CD4-positive, alpha-beta memory T cell (primary cell): Measurements from ENCODE around the gene ATXN7L1. TPM values are rescaled to one million over a fixed set of nuclear protein-coding genes. Genes with fewer than 3 reads are reported as not detected.

Experiments
- CTCF ChIA-PET: fragments of 350-600 bp; sonication (Branson Sonifier 250); formaldehyde crosslinking; loops from one replicate; lab custom pipeline; 2021; ENCODE audit warnings: inconsistent platforms; ENCODE audit not compliant: partially characterized antibody; lab: Charles Lee
- POLR2A ChIA-PET: fragments of 350-600 bp; sonication (Branson Sonifier 250); formaldehyde crosslinking; loops from one replicate; lab custom pipeline; 2021; ENCODE audit not compliant: partially characterized antibody; lab: Charles Lee
- DNase-seq, 5 donors: peaks; one replicate each; pipeline versions ENCODE4 v3.0.0 to v3.0.0-alpha.2; 2020 to 2022; ENCODE audit warnings: mixed read lengths in 1 of 5
- H3K27ac ChIP-seq: one replicate; pipeline ENCODE4 v1.7.0; 2013; ENCODE audit warnings: low read depth, low read length
- H3K27me3 ChIP-seq: 2 replicates; pipeline ENCODE4 v1.7.0; 2013; ENCODE audit warnings: mild to moderate bottlenecking, low read length, moderate library complexity; ENCODE audit not compliant: insufficient read depth
- H3K36me3 ChIP-seq: 2 replicates; pipeline ENCODE4 v1.7.0; 2013; ENCODE audit warnings: mild to moderate bottlenecking, low read length, moderate library complexity; ENCODE audit not compliant: insufficient read depth
- H3K4me1 ChIP-seq: 2 replicates; pipeline ENCODE4 v1.7.0; 2013; ENCODE audit warnings: mild to moderate bottlenecking, low read length, moderate library complexity; ENCODE audit not compliant: insufficient read depth
- H3K4me3 ChIP-seq, 2 donors: one replicate each; pipeline ENCODE4 v1.7.0; 2013; ENCODE audit warnings: low read length in 2 of 2, mild to moderate bottlenecking in 1 of 2
- H3K9me3 ChIP-seq, 2 donors: one replicate each; pipeline ENCODE4 v1.7.0; 2013; ENCODE audit warnings: low read length in 2 of 2, control low read depth in 1 of 2; ENCODE audit not compliant: control insufficient read depth in 1 of 2
- H3K27ac Mint-ChIP-seq, 7 donors: one replicate each; pipeline ENCODE4 v1.8.0; 2020 to 2021; ENCODE audit warnings: mixed read lengths in 7 of 7, mild to moderate bottlenecking in 6 of 7, inconsistent platforms in 3 of 7, moderate library complexity in 3 of 7
- H3K27me3 Mint-ChIP-seq, 2 donors: one replicate each; pipeline ENCODE4 v1.8.0; 2020 to 2021; ENCODE audit warnings: mixed read lengths in 2 of 2
- H3K36me3 Mint-ChIP-seq, 2 donors: one replicate each; pipeline ENCODE4 v1.8.0; 2020 to 2021; ENCODE audit warnings: mixed read lengths in 2 of 2, inconsistent platforms in 1 of 2, mild to moderate bottlenecking in 1 of 2
- H3K4me1 Mint-ChIP-seq, 4 donors: one replicate each; pipeline ENCODE4 v1.8.0; 2020 to 2021; ENCODE audit warnings: mixed read lengths in 4 of 4, mild to moderate bottlenecking in 1 of 4
- H3K4me3 Mint-ChIP-seq, 8 donors: one replicate each; pipeline ENCODE4 v1.8.0; 2020 to 2021; ENCODE audit warnings: mixed read lengths in 8 of 8, mild to moderate bottlenecking in 7 of 8, moderate library complexity in 6 of 8, inconsistent platforms in 3 of 8
- H3K9me3 Mint-ChIP-seq, 8 donors: one replicate each; pipeline ENCODE4 v1.8.0; 2020 to 2021; ENCODE audit warnings: mixed read lengths in 8 of 8, mild to moderate bottlenecking in 5 of 8, inconsistent platforms in 3 of 8, moderate library complexity in 1 of 8
- intact Hi-C: fragments of 100-400 bp; cut with micrococcal nuclease; formaldehyde crosslinking; loops from one replicate; pipeline ENCODE4 v1.15.1; 2023
- polyA plus RNA-seq, 2 donors: library from polyadenylated mRNA; unstranded; fragments of 300-500 nt; fragmentation: Illumina TruSeq; gene quantifications; one replicate each; pipeline ENCODE4 v1.2.3, GENCODE V29; 2021
- total RNA-seq, 2 experiments: library from RNA; stranded (reverse); gene quantifications; one replicate each; pipeline ENCODE4 v1.2.3, GENCODE V29; 2021

ATXN7L1 gene
- total and polyA plus RNA-seq, 4 experiments from 2014 or later = 8.7 to 62.2 (median 42.6) TPM

- peaks cover 6 to 32% (median 16%) of the 10 kb centered on the region in 4 donors for H3K4me1 Mint-ChIP-seq
- CTCF ChIA-PET = interaction anchor here (9.3 kb wide), 1 partner anchor 8 kb away, joined by 82 read pairs; no protein-coding TSS in a partner anchor
- intact Hi-C loops = no loop called here
These were observed 210.7 kb downstream of the ATXN7L1 start for GRCh38 chr7:105665684-105666083.

GRCh38 chr7:105664816-105665525 lies 211.4 kb downstream of the ATXN7L1 start:
- ChIA-PET CTCF (no interaction called here), POLR2A (interaction anchor here (1.4 to 2.8 kb wide), 2 partner anchors 13 to 30 kb away, joined by 4 to 7 read pairs; no protein-coding TSS in a partner anchor)
- Mint-ChIP-seq H3K36me3 (peaks cover 41 to 52% of the 10 kb centered on the region in 2 donors), H3K4me1 (peaks cover 7 to 34% (median 14%) of the 10 kb centered on the region in 4 donors), H3K27ac (peak overlapping the region in 5 of 7 donors; percentile 29 to 72 (median 68)), H3K27me3 (no peaks in the 10 kb centered on the region), H3K9me3 (no peaks in the 10 kb centered on the region), H3K4me3 (no peak overlapping the region)
- Histone ChIP-seq H3K27me3 (no peaks in the 10 kb centered on the region), H3K36me3 (peaks cover 37% of the 10 kb centered on the region), H3K4me1 (no peaks in the 10 kb centered on the region), H3K27ac (no peak overlapping the region), H3K4me3 (no peak overlapping the region), H3K9me3 (no peaks in the 10 kb centered on the region)
- DNase-seq = no peak
- intact Hi-C loops = no loop called here

More at GRCh38 chr7:105665684-105666083, 210.7 kb downstream of the ATXN7L1 start:
- H3K27me3 Mint-ChIP-seq = no peaks in the 10 kb centered on the region
- peak overlapping the region in 3 of 7 donors; percentile 31 to 68 (median 32) for H3K27ac Mint-ChIP-seq
- no peak for DNase-seq
- Histone ChIP-seq H3K27ac (no peak overlapping the region), H3K9me3 (no peaks in the 10 kb centered on the region), H3K36me3 (peaks cover 35% of the 10 kb centered on the region), H3K4me1 (no peaks in the 10 kb centered on the region), H3K27me3 (no peaks in the 10 kb centered on the region), H3K4me3 (no peak overlapping the region)
- no peaks in the 10 kb centered on the region for H3K9me3 Mint-ChIP-seq
- POLR2A ChIA-PET = no interaction called here
- H3K4me3 Mint-ChIP-seq = no peak overlapping the region
- peaks cover 38 to 50% of the 10 kb centered on the region in 2 donors for H3K36me3 Mint-ChIP-seq

GRCh38 chr7:105662998-105663397 lies 213.4 kb downstream of the ATXN7L1 start:
- Histone ChIP-seq H3K27me3 (no peaks in the 10 kb centered on the region), H3K4me3 (no peak overlapping the region), H3K36me3 (peaks cover 46% of the 10 kb centered on the region), H3K27ac (no peak overlapping the region), H3K9me3 (no peaks in the 10 kb centered on the region), H3K4me1 (no peaks in the 10 kb centered on the region)
- Mint-ChIP-seq H3K27me3 (no peaks in the 10 kb centered on the region), H3K4me1 (peaks cover 12 to 29% (median 20%) of the 10 kb centered on the region in 4 donors), H3K36me3 (peaks cover 51 to 63% of the 10 kb centered on the region in 2 donors), H3K4me3 (no peak overlapping the region), H3K9me3 (no peaks in the 10 kb centered on the region), H3K27ac (peak overlapping the region in 5 of 7 donors; percentile 17 to 76 (median 65))
- CTCF ChIA-PET = interaction anchor here (0.6 to 2.0 kb wide), 5 partner anchors 9 to 98 kb away, joined by 3 to 7 read pairs (median 3); no protein-coding TSS in a partner anchor
- POLR2A ChIA-PET = interaction anchor here (0.9 to 2.8 kb wide), 4 partner anchors 11 to 29 kb away, joined by 3 to 7 read pairs (median 5); no protein-coding TSS in a partner anchor
- intact Hi-C loops = no loop called here
- no peak for DNase-seq

DNA sequence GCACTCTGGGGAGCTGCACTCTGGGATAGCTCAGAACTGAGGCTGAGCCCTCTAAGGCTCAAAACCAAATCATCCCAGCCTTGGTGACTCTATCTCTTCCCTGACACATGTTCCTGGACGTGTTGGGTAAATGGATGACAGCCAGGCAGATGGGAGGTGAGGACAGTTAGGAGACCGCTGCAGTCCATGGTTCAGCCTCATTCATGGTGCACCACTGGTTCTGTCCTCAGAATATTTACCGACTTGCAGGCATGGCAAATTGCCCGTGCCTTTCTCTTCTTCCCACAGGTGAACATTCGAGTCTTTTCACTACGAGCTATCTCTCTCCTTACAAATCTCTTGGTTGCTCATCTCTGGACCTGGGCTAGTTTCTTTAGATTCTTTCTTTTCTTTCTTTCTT lies 214.8 kb downstream of the ATXN7L1 start:
- Mint-ChIP-seq H3K9me3 (no peaks in the 10 kb centered on the region), H3K36me3 (peaks cover 56 to 63% of the 10 kb centered on the region in 2 donors), H3K27ac (peak overlapping the region in 3 of 7 donors; percentile 35 to 85 (median 69)), H3K4me3 (no peak overlapping the region), H3K4me1 (peaks cover 11 to 28% (median 22%) of the 10 kb centered on the region in 4 donors), H3K27me3 (no peaks in the 10 kb centered on the region)
- CTCF ChIA-PET = interaction anchor here (1.3 kb wide), 1 partner anchor 228 kb away, joined by 3 read pairs; no protein-coding TSS in a partner anchor
- intact Hi-C loops = no loop called here
- Histone ChIP-seq H3K27me3 (no peaks in the 10 kb centered on the region), H3K4me3 (no peak overlapping the region), H3K9me3 (no peaks in the 10 kb centered on the region), H3K36me3 (peaks cover 46% of the 10 kb centered on the region), H3K4me1 (peaks cover 7% of the 10 kb centered on the region), H3K27ac (no peak overlapping the region)
- POLR2A ChIA-PET = no interaction called here
- no peak for DNase-seq

DNA sequence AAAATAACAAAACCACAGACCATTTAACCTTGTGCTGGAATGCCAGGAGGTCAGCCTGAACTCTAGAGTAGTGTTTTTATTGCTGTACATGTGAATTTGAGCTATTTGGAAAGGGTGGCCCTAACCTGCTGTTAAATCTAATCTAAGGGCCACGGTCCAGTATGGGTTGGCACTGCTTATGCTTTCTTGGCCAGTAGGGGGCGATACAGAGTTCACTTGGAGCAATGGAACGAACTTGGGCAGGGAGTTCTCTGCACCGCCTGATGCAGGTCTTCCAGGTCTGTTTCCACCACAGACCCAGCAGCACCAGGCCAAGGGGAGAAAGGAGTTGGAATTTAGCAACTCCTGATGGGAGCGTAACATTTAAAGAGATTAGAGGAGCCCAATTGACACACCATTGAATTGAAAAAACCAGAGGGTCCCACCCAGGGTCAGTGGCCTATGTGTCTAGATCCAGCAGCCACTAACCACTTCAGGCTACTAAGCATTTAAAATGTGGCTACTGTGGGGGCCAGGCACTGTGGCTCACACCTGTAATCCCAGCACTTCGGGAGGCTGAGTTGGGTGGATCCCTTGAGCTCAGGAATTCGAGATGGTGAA lies 219.4 kb downstream of the ATXN7L1 start:
- intact Hi-C loops = loop anchor here (1.0 kb wide), 5 partner anchors 34 to 385 kb away; partner anchors contain the start of gene ATXN7L1
- peaks cover 0 to 1% (median 0%) of the 10 kb centered on the region in 8 donors for H3K9me3 Mint-ChIP-seq
- H3K27ac ChIP-seq = no peak overlapping the region
- H3K4me3 ChIP-seq = no peak overlapping the region
- H3K27me3 ChIP-seq = no peaks in the 10 kb centered on the region
- no peaks in the 10 kb centered on the region for H3K27me3 Mint-ChIP-seq
- peak overlapping the region in 5 of 7 donors; percentile 25 to 88 (median 76) for H3K27ac Mint-ChIP-seq
- no peaks in the 10 kb centered on the region for H3K9me3 ChIP-seq
- peaks cover 49 to 65% of the 10 kb centered on the region in 2 donors for H3K36me3 Mint-ChIP-seq
- ChIA-PET POLR2A (interaction anchor here (1.0 to 1.6 kb wide), 8 partner anchors 20 to 455 kb away, joined by 3 to 9 read pairs (median 4); partner anchors contain the start of gene SYPL1), CTCF (interaction anchor here (0.6 to 5.1 kb wide), 69 partner anchors 9 to 1685 kb away, joined by 3 to 82 read pairs (median 5); partner anchors contain the start of gene ATXN7L1)
- H3K4me1 Mint-ChIP-seq = peaks cover 12 to 20% (median 17%) of the 10 kb centered on the region in 4 donors
- peaks cover 7% of the 10 kb centered on the region for H3K4me1 ChIP-seq
- peaks cover 38% of the 10 kb centered on the region for H3K36me3 ChIP-seq
- H3K4me3 Mint-ChIP-seq = no peak overlapping the region
- DNase-seq = peak; percentile 63 to 78 (median 68)

DNA sequence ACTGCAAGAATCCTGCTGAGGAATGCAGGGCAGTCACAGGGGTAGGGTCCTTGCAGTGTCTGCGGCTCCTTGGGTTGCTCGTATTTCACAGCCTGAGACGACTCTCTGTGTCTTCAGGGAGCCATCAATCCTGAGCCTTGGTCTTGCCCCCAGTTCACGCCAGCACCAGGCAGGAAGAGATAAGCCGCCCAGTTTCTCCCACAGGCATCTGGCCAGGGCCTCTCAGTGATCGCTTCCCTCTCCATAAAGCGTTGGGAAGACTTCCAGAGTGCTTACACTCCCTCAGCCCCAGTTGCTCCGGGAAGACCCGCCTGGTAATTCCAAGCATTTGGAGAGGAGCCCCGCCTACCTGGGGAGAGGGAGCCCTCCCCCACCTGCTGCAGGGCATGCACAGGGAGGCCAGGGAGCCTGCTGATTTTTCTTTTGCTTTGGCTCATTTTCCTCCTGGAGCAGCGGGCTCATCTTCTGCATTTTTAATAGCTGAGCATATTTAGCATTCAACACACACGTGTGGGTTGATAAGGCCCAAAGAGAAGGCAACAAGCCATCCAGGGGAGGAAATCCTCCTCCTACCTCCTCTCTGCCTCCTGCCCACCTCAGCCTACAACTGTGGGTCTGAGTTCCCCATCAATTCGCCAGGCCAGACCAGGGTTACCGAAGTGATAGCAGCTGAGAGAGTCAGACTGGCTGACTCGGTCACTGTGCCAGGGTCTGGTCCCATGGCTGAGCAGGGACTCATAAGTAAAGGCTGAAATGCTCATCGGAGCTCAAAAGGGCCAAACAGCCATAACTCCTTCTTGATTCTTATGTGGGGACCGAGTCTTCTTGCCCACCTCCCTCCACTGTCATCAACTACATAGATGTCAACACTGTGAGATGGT lies 220.7 kb downstream of the ATXN7L1 start:
- DNase-seq = no peak
- H3K36me3 Mint-ChIP-seq = peaks cover 37 to 61% of the 10 kb centered on the region in 2 donors
- H3K4me3 Mint-ChIP-seq = no peak overlapping the region
- peaks cover 0 to 1% (median 0%) of the 10 kb centered on the region in 8 donors for H3K9me3 Mint-ChIP-seq
- peaks cover 11 to 20% (median 17%) of the 10 kb centered on the region in 4 donors for H3K4me1 Mint-ChIP-seq
- Histone ChIP-seq H3K4me3 (no peak overlapping the region), H3K36me3 (peaks cover 43% of the 10 kb centered on the region), H3K4me1 (peaks cover 7% of the 10 kb centered on the region), H3K9me3 (no peaks in the 10 kb centered on the region), H3K27ac (no peak overlapping the region), H3K27me3 (no peaks in the 10 kb centered on the region)
- ChIA-PET POLR2A (interaction anchor here (1.0 to 1.6 kb wide), 3 partner anchors 21 to 457 kb away, joined by 3 to 5 read pairs (median 4); partner anchors contain the start of gene SYPL1), CTCF (interaction anchor here (0.9 to 5.1 kb wide), 22 partner anchors 14 to 387 kb away, joined by 3 to 82 read pairs (median 12); partner anchors contain the start of gene ATXN7L1)
- intact Hi-C loops = no loop called here
- peak overlapping the region in 1 of 7 donors; percentile 51 for H3K27ac Mint-ChIP-seq
- no peaks in the 10 kb centered on the region for H3K27me3 Mint-ChIP-seq
